ENCODE results near the gene NEK6.

DNA sequence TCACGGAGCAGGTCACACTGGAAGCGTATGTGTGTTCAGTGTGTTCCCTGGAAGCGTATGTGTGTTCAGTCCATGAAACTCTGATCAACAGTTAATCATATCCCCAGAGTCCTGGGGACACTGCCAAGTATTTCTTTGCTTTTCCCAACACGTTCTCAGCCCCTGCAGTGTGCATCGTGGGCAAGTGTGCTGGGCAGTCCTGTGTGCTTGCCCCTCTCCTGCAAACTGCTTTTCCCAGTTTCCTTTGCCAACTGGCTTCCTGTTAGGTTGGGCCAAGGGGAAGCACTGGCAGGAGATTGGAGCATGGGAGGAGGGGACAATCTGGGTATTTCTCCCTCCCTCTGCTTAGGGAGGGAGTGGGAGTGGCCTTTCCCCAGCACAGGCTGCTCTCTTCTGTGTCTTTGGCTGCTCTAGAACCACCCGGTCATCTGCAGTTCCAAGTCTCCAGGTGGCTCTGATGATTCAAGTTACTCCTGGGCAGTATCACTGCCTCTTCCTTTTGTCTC, 36.8 kb upstream of the NEK6 start:
- TF ChIP-seq EZH2phosphoT487 (IDR thresholded peaks at IDR 0.05; ENCODE audit: borderline replicate concordance, low read length), result no peak
- TF ChIP-seq, protein P1, sequence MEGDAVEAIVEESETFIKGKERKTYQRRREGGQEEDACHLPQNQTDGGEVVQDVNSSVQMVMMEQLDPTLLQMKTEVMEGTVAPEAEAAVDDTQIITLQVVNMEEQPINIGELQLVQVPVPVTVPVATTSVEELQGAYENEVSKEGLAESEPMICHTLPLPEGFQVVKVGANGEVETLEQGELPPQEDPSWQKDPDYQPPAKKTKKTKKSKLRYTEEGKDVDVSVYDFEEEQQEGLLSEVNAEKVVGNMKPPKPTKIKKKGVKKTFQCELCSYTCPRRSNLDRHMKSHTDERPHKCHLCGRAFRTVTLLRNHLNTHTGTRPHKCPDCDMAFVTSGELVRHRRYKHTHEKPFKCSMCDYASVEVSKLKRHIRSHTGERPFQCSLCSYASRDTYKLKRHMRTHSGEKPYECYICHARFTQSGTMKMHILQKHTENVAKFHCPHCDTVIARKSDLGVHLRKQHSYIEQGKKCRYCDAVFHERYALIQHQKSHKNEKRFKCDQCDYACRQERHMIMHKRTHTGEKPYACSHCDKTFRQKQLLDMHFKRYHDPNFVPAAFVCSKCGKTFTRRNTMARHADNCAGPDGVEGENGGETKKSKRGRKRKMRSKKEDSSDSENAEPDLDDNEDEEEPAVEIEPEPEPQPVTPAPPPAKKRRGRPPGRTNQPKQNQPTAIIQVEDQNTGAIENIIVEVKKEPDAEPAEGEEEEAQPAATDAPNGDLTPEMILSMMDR (IDR thresholded peaks at IDR 0.05; ENCODE audit: low read depth, low read length, poor library complexity, severe bottlenecking), result no peak
